ENCODE measurements around the gene CIP2A. TPM values are rescaled to one million over a fixed set of nuclear protein-coding genes. Genes with fewer than 3 reads are reported as not detected.
"Not testable (repeated sequence)": the region's sequence is repeated elsewhere in the genome, so short reads cannot be mapped to it uniquely, and the experiment has no call there.

Gene CIP2A
- total and polyA plus RNA-seq, 4 donors = 0.62 to 44.9 (median 0.95) TPM

DNA sequence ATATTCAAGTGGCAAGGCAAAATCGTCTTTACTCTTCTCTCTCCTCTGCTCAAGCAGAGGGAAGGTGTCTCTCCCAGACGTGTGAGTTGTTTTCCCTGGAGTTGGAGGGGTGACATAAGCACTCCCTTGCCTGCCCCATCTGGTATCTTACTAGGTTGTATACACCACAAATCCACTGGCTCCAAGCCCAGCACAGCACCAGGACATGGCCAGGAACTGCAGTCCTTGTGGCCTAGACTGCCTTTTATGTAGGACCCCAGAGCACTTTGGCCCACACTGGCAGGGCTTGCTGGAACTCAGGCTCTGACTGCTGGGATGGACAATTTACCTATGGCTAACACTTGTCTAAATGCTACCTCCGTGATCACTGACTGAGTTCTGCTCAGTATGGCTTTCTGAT lies 34.3 kb upstream of the CIP2A start (continued):
- TF ChIP-seq, protein P1, sequence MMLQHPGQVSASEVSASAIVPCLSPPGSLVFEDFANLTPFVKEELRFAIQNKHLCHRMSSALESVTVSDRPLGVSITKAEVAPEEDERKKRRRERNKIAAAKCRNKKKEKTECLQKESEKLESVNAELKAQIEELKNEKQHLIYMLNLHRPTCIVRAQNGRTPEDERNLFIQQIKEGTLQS (IDR thresholded peaks at IDR 0.05) = no peak
- no peak for TF ChIP-seq HNF4A (conservative IDR thresholded peaks at IDR 0.05)
- TF ChIP-seq GABPA (IDR thresholded peaks at IDR 0.05 in 1 of 2, conservative IDR thresholded peaks at IDR 0.05 in 1 of 2) = no peak
- no peak for TF ChIP-seq JUND (IDR thresholded peaks at IDR 0.05)
- TF ChIP-seq EGR1 (IDR thresholded peaks at IDR 0.05; ENCODE audit: low read depth in 2 of 2) = no peak
- TF ChIP-seq YY1 (IDR thresholded peaks at IDR 0.05) = no peak
- TF ChIP-seq, protein P2, sequence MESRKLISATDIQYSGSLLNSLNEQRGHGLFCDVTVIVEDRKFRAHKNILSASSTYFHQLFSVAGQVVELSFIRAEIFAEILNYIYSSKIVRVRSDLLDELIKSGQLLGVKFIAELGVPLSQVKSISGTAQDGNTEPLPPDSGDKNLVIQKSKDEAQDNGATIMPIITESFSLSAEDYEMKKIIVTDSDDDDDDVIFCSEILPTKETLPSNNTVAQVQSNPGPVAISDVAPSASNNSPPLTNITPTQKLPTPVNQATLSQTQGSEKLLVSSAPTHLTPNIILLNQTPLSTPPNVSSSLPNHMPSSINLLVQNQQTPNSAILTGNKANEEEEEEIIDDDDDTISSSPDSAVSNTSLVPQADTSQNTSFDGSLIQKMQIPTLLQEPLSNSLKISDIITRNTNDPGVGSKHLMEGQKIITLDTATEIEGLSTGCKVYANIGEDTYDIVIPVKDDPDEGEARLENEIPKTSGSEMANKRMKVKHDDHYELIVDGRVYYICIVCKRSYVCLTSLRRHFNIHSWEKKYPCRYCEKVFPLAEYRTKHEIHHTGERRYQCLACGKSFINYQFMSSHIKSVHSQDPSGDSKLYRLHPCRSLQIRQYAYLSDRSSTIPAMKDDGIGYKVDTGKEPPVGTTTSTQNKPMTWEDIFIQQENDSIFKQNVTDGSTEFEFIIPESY (IDR thresholded peaks at IDR 0.05) = no peak
- no peak for TF ChIP-seq TAF1 (conservative IDR thresholded peaks at IDR 0.05)

DNA sequence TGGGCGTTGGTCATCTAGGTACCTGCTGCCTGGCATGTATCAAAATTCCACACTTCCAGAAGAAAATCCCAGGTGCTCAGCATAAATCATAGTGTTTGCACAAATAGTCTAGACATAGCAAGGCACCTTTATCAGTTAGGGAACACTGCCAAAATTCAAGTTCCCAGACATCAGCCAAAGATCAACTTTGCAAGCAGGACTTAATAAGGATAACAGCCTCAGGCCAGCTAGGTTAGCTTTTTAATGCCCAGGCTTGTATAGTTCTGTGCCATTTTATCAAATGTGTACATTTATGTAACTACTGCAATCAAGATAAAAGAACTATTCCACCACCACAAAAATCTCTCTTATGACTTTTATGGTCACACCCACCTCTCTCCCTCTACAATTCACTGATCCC lies 31.0 kb upstream of the CIP2A start:
- Histone ChIP-seq H3K27ac (ENCODE audit: low read depth in 1 of 2, low read length in 2 of 2) (no peak overlapping the region), H3K4me3 (ENCODE audit: low read depth in 1 of 3, low read length in 3 of 3) (no peak overlapping the region), H3K4me1 (ENCODE audit: control insufficient read depth in 4 of 4, insufficient read depth in 4 of 4, low read length in 3 of 4) (peaks cover 0 to 5% (median 2%) of the 10 kb centered on the region in 4 donors), H3K27me3 (ENCODE audit: control insufficient read depth in 4 of 4, insufficient read depth in 4 of 4, low read length in 3 of 4) (no peaks in the 10 kb centered on the region), H3K9ac (ENCODE audit: low read depth in 1 of 2, low read length in 2 of 2) (no peak overlapping the region), H3K9me3 (ENCODE audit: control insufficient read depth in 4 of 4, low read length in 3 of 4) (no peaks in the 10 kb centered on the region), H3K36me3 (ENCODE audit: control insufficient read depth in 4 of 4, insufficient read depth in 3 of 4, low read depth in 1 of 4, low read length in 3 of 4) (no peaks in the 10 kb centered on the region)
- WGBS = 85% methylated on average over 1 of the region's 1 CpG
- TF ChIP-seq RXRA (IDR thresholded peaks at IDR 0.05) (no peak), EGR1 (IDR thresholded peaks at IDR 0.05; ENCODE audit: low read depth in 2 of 2) (no peak), HNF4A (conservative IDR thresholded peaks at IDR 0.05) (no peak), YY1 (IDR thresholded peaks at IDR 0.05) (no peak), FOXA2 (IDR thresholded peaks at IDR 0.05) (no peak), SP1 (IDR thresholded peaks at IDR 0.05) (no peak), FOXA1 (IDR thresholded peaks at IDR 0.05) (no peak), HNF4G (IDR thresholded peaks at IDR 0.05) (no peak), GABPA (IDR thresholded peaks at IDR 0.05 in 1 of 2, conservative IDR thresholded peaks at IDR 0.05 in 1 of 2) (no peak), RAD21 (IDR thresholded peaks at IDR 0.05) (no peak)
- TF ChIP-seq, protein P3, sequence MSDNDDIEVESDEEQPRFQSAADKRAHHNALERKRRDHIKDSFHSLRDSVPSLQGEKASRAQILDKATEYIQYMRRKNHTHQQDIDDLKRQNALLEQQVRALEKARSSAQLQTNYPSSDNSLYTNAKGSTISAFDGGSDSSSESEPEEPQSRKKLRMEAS (IDR thresholded peaks at IDR 0.05) = no peak
- TF ChIP-seq, protein P4, sequence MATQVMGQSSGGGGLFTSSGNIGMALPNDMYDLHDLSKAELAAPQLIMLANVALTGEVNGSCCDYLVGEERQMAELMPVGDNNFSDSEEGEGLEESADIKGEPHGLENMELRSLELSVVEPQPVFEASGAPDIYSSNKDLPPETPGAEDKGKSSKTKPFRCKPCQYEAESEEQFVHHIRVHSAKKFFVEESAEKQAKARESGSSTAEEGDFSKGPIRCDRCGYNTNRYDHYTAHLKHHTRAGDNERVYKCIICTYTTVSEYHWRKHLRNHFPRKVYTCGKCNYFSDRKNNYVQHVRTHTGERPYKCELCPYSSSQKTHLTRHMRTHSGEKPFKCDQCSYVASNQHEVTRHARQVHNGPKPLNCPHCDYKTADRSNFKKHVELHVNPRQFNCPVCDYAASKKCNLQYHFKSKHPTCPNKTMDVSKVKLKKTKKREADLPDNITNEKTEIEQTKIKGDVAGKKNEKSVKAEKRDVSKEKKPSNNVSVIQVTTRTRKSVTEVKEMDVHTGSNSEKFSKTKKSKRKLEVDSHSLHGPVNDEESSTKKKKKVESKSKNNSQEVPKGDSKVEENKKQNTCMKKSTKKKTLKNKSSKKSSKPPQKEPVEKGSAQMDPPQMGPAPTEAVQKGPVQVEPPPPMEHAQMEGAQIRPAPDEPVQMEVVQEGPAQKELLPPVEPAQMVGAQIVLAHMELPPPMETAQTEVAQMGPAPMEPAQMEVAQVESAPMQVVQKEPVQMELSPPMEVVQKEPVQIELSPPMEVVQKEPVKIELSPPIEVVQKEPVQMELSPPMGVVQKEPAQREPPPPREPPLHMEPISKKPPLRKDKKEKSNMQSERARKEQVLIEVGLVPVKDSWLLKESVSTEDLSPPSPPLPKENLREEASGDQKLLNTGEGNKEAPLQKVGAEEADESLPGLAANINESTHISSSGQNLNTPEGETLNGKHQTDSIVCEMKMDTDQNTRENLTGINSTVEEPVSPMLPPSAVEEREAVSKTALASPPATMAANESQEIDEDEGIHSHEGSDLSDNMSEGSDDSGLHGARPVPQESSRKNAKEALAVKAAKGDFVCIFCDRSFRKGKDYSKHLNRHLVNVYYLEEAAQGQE (IDR thresholded peaks at IDR 0.05) = no peak
- TF ChIP-seq, protein P1 (IDR thresholded peaks at IDR 0.05) = no peak
- TF ChIP-seq, protein P5, sequence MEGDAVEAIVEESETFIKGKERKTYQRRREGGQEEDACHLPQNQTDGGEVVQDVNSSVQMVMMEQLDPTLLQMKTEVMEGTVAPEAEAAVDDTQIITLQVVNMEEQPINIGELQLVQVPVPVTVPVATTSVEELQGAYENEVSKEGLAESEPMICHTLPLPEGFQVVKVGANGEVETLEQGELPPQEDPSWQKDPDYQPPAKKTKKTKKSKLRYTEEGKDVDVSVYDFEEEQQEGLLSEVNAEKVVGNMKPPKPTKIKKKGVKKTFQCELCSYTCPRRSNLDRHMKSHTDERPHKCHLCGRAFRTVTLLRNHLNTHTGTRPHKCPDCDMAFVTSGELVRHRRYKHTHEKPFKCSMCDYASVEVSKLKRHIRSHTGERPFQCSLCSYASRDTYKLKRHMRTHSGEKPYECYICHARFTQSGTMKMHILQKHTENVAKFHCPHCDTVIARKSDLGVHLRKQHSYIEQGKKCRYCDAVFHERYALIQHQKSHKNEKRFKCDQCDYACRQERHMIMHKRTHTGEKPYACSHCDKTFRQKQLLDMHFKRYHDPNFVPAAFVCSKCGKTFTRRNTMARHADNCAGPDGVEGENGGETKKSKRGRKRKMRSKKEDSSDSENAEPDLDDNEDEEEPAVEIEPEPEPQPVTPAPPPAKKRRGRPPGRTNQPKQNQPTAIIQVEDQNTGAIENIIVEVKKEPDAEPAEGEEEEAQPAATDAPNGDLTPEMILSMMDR (IDR thresholded peaks at IDR 0.05; ENCODE audit: low read depth, low read length, missing input control) = no peak
- DNase-seq (ENCODE audit: low spot score) = no peak

DNA sequence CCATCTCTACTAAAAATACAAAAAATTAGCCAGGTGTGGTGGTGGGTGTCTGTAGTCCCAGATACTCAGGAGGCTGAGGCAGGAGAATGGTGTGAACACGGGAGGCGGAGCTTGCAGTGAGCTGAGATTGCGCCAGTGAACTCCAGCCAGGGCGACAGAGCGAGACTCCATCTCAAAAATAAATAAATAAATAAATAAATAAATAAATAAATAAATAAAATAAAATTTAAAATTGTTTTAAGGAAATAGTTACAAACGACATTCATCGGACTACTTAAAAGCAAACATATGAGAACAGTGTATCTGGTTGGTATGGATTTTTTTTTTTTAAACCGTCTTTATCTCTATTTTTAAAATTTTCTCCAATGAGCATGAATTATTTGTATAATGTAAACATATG lies 26.9 kb upstream of the CIP2A start:
- not testable (repeated sequence) for H3K4me3 ChIP-seq (ENCODE audit: low read depth in 1 of 3, low read length in 3 of 3); H3K36me3 ChIP-seq (ENCODE audit: control insufficient read depth in 4 of 4, insufficient read depth in 3 of 4, low read depth in 1 of 4, low read length in 3 of 4); H3K27me3 ChIP-seq (ENCODE audit: control insufficient read depth in 4 of 4, insufficient read depth in 4 of 4, low read length in 3 of 4); H3K27ac ChIP-seq (ENCODE audit: low read depth in 1 of 2, low read length in 2 of 2); H3K9me3 ChIP-seq (ENCODE audit: control insufficient read depth in 4 of 4, low read length in 3 of 4); H3K9ac ChIP-seq (ENCODE audit: low read depth in 1 of 2, low read length in 2 of 2); DNase-seq (ENCODE audit: low spot score); H3K4me1 ChIP-seq (ENCODE audit: control insufficient read depth in 4 of 4, insufficient read depth in 4 of 4, low read length in 3 of 4)
- 99% methylated on average over 8 of the region's 8 CpGs for WGBS
